Fibroblast of lung (primary cell): ENCODE measurements around the gene CWC27. TPM values are rescaled to one million over a fixed set of nuclear protein-coding genes. Genes with fewer than 3 reads are reported as not detected.

ENCODE experiments used
- DNase-seq, 2 donors: peaks; one replicate each; pipeline versions ENCODE4 v3.0.0 to v3.0.0-alpha.2; 2010; ENCODE audit warnings: low read depth in 2 of 2
- H2AFZ ChIP-seq: 2 replicates; pipeline ENCODE4 v1.5.1; 2012; ENCODE audit warnings: low read length, control low read depth, inconsistent platforms
- H3K27ac ChIP-seq: 2 replicates; pipeline ENCODE4 v1.5.1; 2011; ENCODE audit warnings: low read length, control low read depth; ENCODE audit not compliant: insufficient read depth
- H3K27me3 ChIP-seq: 2 replicates; pipeline ENCODE4 v1.5.1; 2011; ENCODE audit warnings: mild to moderate bottlenecking, low read length; ENCODE audit not compliant: control insufficient read depth, insufficient read depth
- H3K36me3 ChIP-seq: 2 replicates; pipeline ENCODE4 v1.5.1; 2011; ENCODE audit warnings: low read length; ENCODE audit not compliant: control insufficient read depth, insufficient read depth
- H3K4me1 ChIP-seq: 2 replicates; pipeline ENCODE4 v1.5.1; 2011; ENCODE audit warnings: low read length; ENCODE audit not compliant: control insufficient read depth, insufficient read depth; ENCODE audit errors: extremely low read depth
- H3K4me2 ChIP-seq: 2 replicates; pipeline ENCODE4 v1.5.1; 2011; ENCODE audit warnings: low read length, control low read depth; ENCODE audit not compliant: insufficient read depth; ENCODE audit errors: extremely low read depth
- H3K4me3 ChIP-seq, 4 experiments: fragments of 200-600 bp in 1 of 4; sonication (generic) in 1 of 4; replicated peaks in 1 of 4; 2 replicates each; pipeline ENCODE4 v1.5.1; 2011 to 2016; ENCODE audit warnings: low read length in 4 of 4, low read depth in 3 of 4, mild to moderate bottlenecking in 3 of 4, control low read depth in 2 of 4, inconsistent platforms in 1 of 4, mixed read lengths in 1 of 4; ENCODE audit not compliant: insufficient read depth in 1 of 4; ENCODE audit errors: control extremely low read depth in 1 of 4
- H3K79me2 ChIP-seq: 2 replicates; pipeline ENCODE4 v1.5.1; 2012; ENCODE audit warnings: mild to moderate bottlenecking, low read length, inconsistent platforms; ENCODE audit not compliant: control insufficient read depth, insufficient read depth
- H3K9ac ChIP-seq: 2 replicates; pipeline ENCODE4 v1.5.1; 2011; ENCODE audit warnings: mild to moderate bottlenecking, low read length, control low read depth; ENCODE audit not compliant: insufficient read depth
- H3K9me3 ChIP-seq: 2 replicates; pipeline ENCODE4 v1.5.1; 2012; ENCODE audit warnings: low read depth, low read length; ENCODE audit not compliant: control insufficient read depth, insufficient read depth
- H4K20me1 ChIP-seq: 2 replicates; pipeline ENCODE4 v1.5.1; 2011; ENCODE audit warnings: low read length; ENCODE audit not compliant: control insufficient read depth, insufficient read depth; ENCODE audit errors: extremely low read depth
- CTCF ChIP-seq, 2 donors: IDR thresholded peaks in 1 of 2; conservative IDR thresholded peaks in 1 of 2; 1 replicate in 1 of 2; 2 replicates in 1 of 2; pipeline ENCODE4 v1.5.1; 2011 to 2012; ENCODE audit warnings: low read length in 2 of 2, control low read depth in 1 of 2, inconsistent platforms in 1 of 2, low read depth in 1 of 2, mild to moderate bottlenecking in 1 of 2
- EZH2 ChIP-seq: IDR thresholded peaks from 2 replicates; pipeline ENCODE4 v1.5.1; 2012; ENCODE audit warnings: low read length, control low read depth, mild to moderate bottlenecking; ENCODE audit errors: missing control alignments
- polyA plus RNA-seq, 2 donors: library from polyadenylated mRNA; depleted of rRNA in 1 of 2; stranded (reverse) in 1 of 2; unstranded in 1 of 2; fragments of >200 nt; gene quantifications; 2 replicates each; pipeline ENCODE4 v1.2.1, GENCODE V29; 2011 to 2012; ENCODE audit warnings: missing spikeins in 1 of 2
- total RNA-seq: library from RNA; depleted of rRNA; stranded (reverse); fragments of >200 nt; gene quantifications from 2 replicates; pipeline ENCODE4 v1.2.1, GENCODE V29; 2014

Gene CWC27
- total and polyA plus RNA-seq, 2 donors (not counting 1 experiment from before 2014, with no cell fraction given), result 17.3 to 37.5 TPM

- Histone ChIP-seq H3K4me3 (no peak overlapping the region), H3K9ac (no peak overlapping the region), H3K9me3 (no peaks in the 10 kb centered on the region), H2AFZ (no peak overlapping the region), H3K27ac (no peak overlapping the region), H3K36me3 (no peaks in the 10 kb centered on the region), H4K20me1 (no peaks in the 10 kb centered on the region), H3K27me3 (no peaks in the 10 kb centered on the region), H3K79me2 (no peaks in the 10 kb centered on the region), H3K4me2 (no peak overlapping the region), H3K4me1 (no peaks in the 10 kb centered on the region)
- DNase-seq, result no peak
- TF ChIP-seq EZH2 (no peak), CTCF (conservative IDR thresholded peaks at IDR 0.05 in 1 of 2, IDR thresholded peaks at IDR 0.05 in 1 of 2; ENCODE audit: low read depth in 1 of 2, low read length in 2 of 2) (no peak)
Observed at GRCh38 chr5:64952951-64953673, 184.4 kb downstream of the CWC27 start.

- H3K9ac ChIP-seq, result no peak overlapping the region
- no peak overlapping the region for H3K4me2 ChIP-seq
- no peak for DNase-seq
- no peaks in the 10 kb centered on the region for H3K36me3 ChIP-seq
- H3K27me3 ChIP-seq, result no peaks in the 10 kb centered on the region
- TF ChIP-seq CTCF (conservative IDR thresholded peaks at IDR 0.05 in 1 of 2, IDR thresholded peaks at IDR 0.05 in 1 of 2; ENCODE audit: low read depth in 1 of 2, low read length in 2 of 2), result no peak
- no peak for TF ChIP-seq EZH2
- no peaks in the 10 kb centered on the region for H3K4me1 ChIP-seq
- H4K20me1 ChIP-seq, result no peaks in the 10 kb centered on the region
- no peak overlapping the region for H3K27ac ChIP-seq
- no peaks in the 10 kb centered on the region for H3K9me3 ChIP-seq
- no peak overlapping the region for H2AFZ ChIP-seq
- H3K79me2 ChIP-seq, result no peaks in the 10 kb centered on the region
- no peak overlapping the region for H3K4me3 ChIP-seq
Observed at GRCh38 chr5:64954518-64954917, 185.8 kb downstream of the CWC27 start.

GRCh38 chr5:64958757-64959391 lies 190.1 kb downstream of the CWC27 start:
- peak; percentile 44 to 78 for DNase-seq
- H4K20me1 ChIP-seq, result no peaks in the 10 kb centered on the region
- no peaks in the 10 kb centered on the region for H3K4me1 ChIP-seq
- H3K4me3 ChIP-seq, result no peak overlapping the region
- no peaks in the 10 kb centered on the region for H3K36me3 ChIP-seq
- H3K9me3 ChIP-seq, result no peaks in the 10 kb centered on the region
- no peak overlapping the region for H3K27ac ChIP-seq
- TF ChIP-seq EZH2 (no peak), CTCF (conservative IDR thresholded peaks at IDR 0.05 in 1 of 2, IDR thresholded peaks at IDR 0.05 in 1 of 2; ENCODE audit: low read depth in 1 of 2, low read length in 2 of 2) (peak; percentile 29 to 65)
- no peaks in the 10 kb centered on the region for H3K79me2 ChIP-seq
- H3K4me2 ChIP-seq, result no peak overlapping the region
- no peak overlapping the region for H2AFZ ChIP-seq
- no peak overlapping the region for H3K9ac ChIP-seq
- no peaks in the 10 kb centered on the region for H3K27me3 ChIP-seq
